ENCODE data around the gene BARHL1. TPM values are rescaled to one million over a fixed set of nuclear protein-coding genes. Genes with fewer than 3 reads are reported as not detected.

Gene BARHL1
- total RNA-seq, 4 donors from 2014 or later, result not detected

- Histone ChIP-seq H3K4me3 (no peak overlapping the region), H3K27ac (replicated peaks in 1 of 4) (no peak overlapping the region), H3K4me1 (peaks cover 0 to 30% (median 25%) of the 10 kb centered on the region in 4 donors), H3K27me3 (peaks cover 2 to 65% (median 45%) of the 10 kb centered on the region in 4 donors), H3K9me3 (no peaks in the 10 kb centered on the region), H3K36me3 (peaks cover 15 to 34% (median 25%) of the 10 kb centered on the region in 4 donors)
- intact Hi-C loops (cut with DNase I), result no loop called here
- WGBS, result 57% methylated on average over 9 of the region's 9 CpGs
- TF ChIP-seq POLR2AphosphoS5 (IDR thresholded peaks at IDR 0.05) (no peak), EP300 (IDR thresholded peaks at IDR 0.05) (no peak), CTCF (IDR thresholded peaks at IDR 0.05) (no peak), POLR2A (IDR thresholded peaks at IDR 0.05; ENCODE audit: low read depth) (no peak)
- DNase-seq (ENCODE audit: extremely low spot score), result no peak
Observed at GRCh38 chr9:132591751-132592314, 9.4 kb downstream of the BARHL1 start.

- peaks cover 0 to 24% (median 20%) of the 10 kb centered on the region in 4 donors for H3K4me1 ChIP-seq
- no peaks in the 10 kb centered on the region for H3K9me3 ChIP-seq
- TF ChIP-seq POLR2A (IDR thresholded peaks at IDR 0.05; ENCODE audit: low read depth) (no peak), POLR2AphosphoS5 (IDR thresholded peaks at IDR 0.05) (no peak), EP300 (IDR thresholded peaks at IDR 0.05) (no peak)
- DNase-seq (ENCODE audit: extremely low spot score), result no peak
- H3K36me3 ChIP-seq, result peaks cover 15 to 41% (median 29%) of the 10 kb centered on the region in 4 donors
- 86% methylated on average over 8 of the region's 8 CpGs for WGBS
- H3K4me3 ChIP-seq, result no peak overlapping the region
- peaks cover 0 to 59% (median 39%) of the 10 kb centered on the region in 4 donors for H3K27me3 ChIP-seq
- H3K27ac ChIP-seq (replicated peaks in 1 of 4), result no peak overlapping the region
- intact Hi-C loops (cut with DNase I), result no loop called here
Observed at GRCh38 chr9:132592451-132592850, 10.0 kb downstream of the BARHL1 start.

GRCh38 chr9:132594412-132594811, 12.0 kb downstream of the BARHL1 start:
- Histone ChIP-seq H3K4me1 (peaks cover 0 to 19% (median 15%) of the 10 kb centered on the region in 4 donors), H3K4me3 (no peak overlapping the region), H3K27ac (replicated peaks in 1 of 4) (no peak overlapping the region), H3K9me3 (no peaks in the 10 kb centered on the region), H3K36me3 (peaks cover 15 to 56% (median 33%) of the 10 kb centered on the region in 4 donors), H3K27me3 (peaks cover 0 to 39% (median 21%) of the 10 kb centered on the region in 4 donors)
- no peak for TF ChIP-seq POLR2A (IDR thresholded peaks at IDR 0.05; ENCODE audit: low read depth)
- TF ChIP-seq EP300 (IDR thresholded peaks at IDR 0.05), result no peak
- TF ChIP-seq CTCF (IDR thresholded peaks at IDR 0.05), result no peak
- no peak for TF ChIP-seq POLR2AphosphoS5 (IDR thresholded peaks at IDR 0.05)
- 97% methylated on average over 13 of the region's 13 CpGs for WGBS
- intact Hi-C loops (cut with DNase I), result no loop called here
- no peak for DNase-seq (ENCODE audit: extremely low spot score)

GRCh38 chr9:132595319-132595718, 12.9 kb downstream of the BARHL1 start:
- no peaks in the 10 kb centered on the region for H3K9me3 ChIP-seq
- peaks cover 0 to 30% (median 12%) of the 10 kb centered on the region in 4 donors for H3K27me3 ChIP-seq
- H3K27ac ChIP-seq (replicated peaks in 1 of 4), result no peak overlapping the region
- H3K4me3 ChIP-seq, result no peak overlapping the region
- 87% methylated on average over 5 of the region's 6 CpGs for WGBS
- peaks cover 0 to 10% (median 6%) of the 10 kb centered on the region in 4 donors for H3K4me1 ChIP-seq
- TF ChIP-seq EP300 (IDR thresholded peaks at IDR 0.05), result no peak
- no peak for TF ChIP-seq POLR2A (IDR thresholded peaks at IDR 0.05; ENCODE audit: low read depth)
- TF ChIP-seq POLR2AphosphoS5 (IDR thresholded peaks at IDR 0.05), result no peak
- no peak for TF ChIP-seq CTCF (IDR thresholded peaks at IDR 0.05)
- H3K36me3 ChIP-seq, result peaks cover 15 to 64% (median 38%) of the 10 kb centered on the region in 4 donors
- intact Hi-C loops (cut with DNase I), result no loop called here
- DNase-seq (ENCODE audit: extremely low spot score), result no peak

- peaks cover 0 to under 1% (median 0%) of the 10 kb centered on the region in 4 donors for H3K4me1 ChIP-seq
- H3K27ac ChIP-seq (replicated peaks in 1 of 4), result no peak overlapping the region
- peaks cover 18 to 73% (median 45%) of the 10 kb centered on the region in 4 donors for H3K36me3 ChIP-seq
- 82% methylated on average over 3 of the region's 3 CpGs for WGBS
- no peak for DNase-seq (ENCODE audit: extremely low spot score)
- H3K27me3 ChIP-seq, result peaks cover 0 to 21% (median 4%) of the 10 kb centered on the region in 4 donors
- H3K4me3 ChIP-seq, result no peak overlapping the region
- no peak for TF ChIP-seq CTCF (IDR thresholded peaks at IDR 0.05)
- no peak for TF ChIP-seq POLR2AphosphoS5 (IDR thresholded peaks at IDR 0.05)
- no peak for TF ChIP-seq POLR2A (IDR thresholded peaks at IDR 0.05; ENCODE audit: low read depth)
- TF ChIP-seq EP300 (IDR thresholded peaks at IDR 0.05), result no peak
- no peaks in the 10 kb centered on the region for H3K9me3 ChIP-seq
- intact Hi-C loops (cut with DNase I), result no loop called here
Observed at GRCh38 chr9:132596200-132596599, 13.8 kb downstream of the BARHL1 start.
